ENCODE results near the gene ZP2. TPM values are rescaled to one million over a fixed set of nuclear protein-coding genes. Genes with fewer than 3 reads are reported as not detected.

Gene ZP2
- total and polyA plus RNA-seq, 2 of the 4 experiments (the other 2 are of a cell fraction), result not detected

DNA sequence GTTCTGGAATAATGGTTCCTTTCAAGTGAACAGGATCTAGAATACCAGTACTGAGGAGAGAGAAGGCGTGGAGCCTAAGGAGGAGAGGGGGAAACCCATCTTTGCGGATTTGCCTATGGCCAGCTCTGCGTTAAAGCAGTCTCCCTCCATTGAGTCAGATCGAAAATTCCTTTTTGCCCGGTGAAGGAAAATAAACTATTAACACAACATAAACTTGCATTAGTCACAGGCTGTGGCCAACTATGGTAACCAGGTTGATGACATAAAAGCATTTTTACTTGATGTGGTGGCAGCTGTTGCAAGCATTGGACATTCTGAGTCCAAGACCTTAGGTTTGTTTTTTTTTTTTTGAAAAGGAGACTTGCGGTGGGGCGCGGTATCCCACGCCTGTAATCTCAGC is 44.0 kb downstream of the ZP2 start:
- ChIA-PET POLR2A (ENCODE audit: unreplicated experiment) (interaction anchor here (0.6 kb wide), 1 partner anchor 26 kb away, joined by 3 read pairs; no protein-coding TSS in a partner anchor), CTCF (interaction anchor here (0.7 kb wide), 1 partner anchor 1640 kb away, joined by 3 read pairs; no protein-coding TSS in a partner anchor)
- H4K5ac ChIP-seq (ENCODE audit: low read depth, low read length), result no peak overlapping the region
- peak overlapping the region; percentile 88 for H2BK5ac ChIP-seq (ENCODE audit: low read depth, low read length, poor library complexity, severe bottlenecking)
- peak overlapping the region in 1 of 2 experiments; percentile 70; a peak in 2 of 4 replicates for H4K8ac ChIP-seq (ENCODE audit: low read depth in 2 of 2, low read length in 2 of 2)
- no peaks in the 10 kb centered on the region for H3K9me3 ChIP-seq (ENCODE audit: control insufficient read depth, insufficient read depth, low read length)
- DNase-seq, result peak; percentile 98
- H2BK120ac ChIP-seq (ENCODE audit: low read depth, low read length), result peak overlapping the region; percentile 81
- H2AK5ac ChIP-seq (ENCODE audit: low read depth, low read length), result peak overlapping the region; percentile 62
- peak overlapping the region; percentile 45; the same call in 2 of the 3 replicates for H2BK15ac ChIP-seq (ENCODE audit: low read depth, low read length)
- peaks cover 17% of the 10 kb centered on the region for H4K20me1 ChIP-seq (ENCODE audit: insufficient read depth, low read length)
- H3K56ac ChIP-seq (ENCODE audit: extremely low read depth, insufficient read depth, low read length), result peak overlapping the region; percentile 7; the same call in 1 of the 2 replicates
- H3K4me1 ChIP-seq (ENCODE audit: control insufficient read depth, insufficient read depth, low read length), result peaks cover 14% of the 10 kb centered on the region
- BruUV-seq (replicated peaks), result no TSS peak
- peak overlapping the region; percentile 50 for H3K27ac ChIP-seq (ENCODE audit: insufficient read depth, low read length)
- peak overlapping the region; percentile 65 for H3K4me2 ChIP-seq (ENCODE audit: low read depth, low read length)
- in situ Hi-C loops (cut with MboI; ENCODE audit: low sequenced_read_pairs), result loop anchor here (25.0 kb wide), 1 partner anchor 1170 kb away; no protein-coding TSS in a partner anchor
- TF ChIP-seq MXI1 (IDR thresholded peaks at IDR 0.05; ENCODE audit: borderline replicate concordance, low read depth, low read length) (no peak), SMC3 (IDR thresholded peaks at IDR 0.05; ENCODE audit: low read depth, low read length) (no peak), BHLHE40 (IDR thresholded peaks at IDR 0.05; ENCODE audit: low read depth, low read length) (peak; percentile 22; the same call in 1 of the 2 replicates), MAZ (IDR thresholded peaks at IDR 0.05; ENCODE audit: borderline replicate concordance, low read depth, low read length) (0 out of 2 replicates have a peak, but pooled peaks have one; percentile 23), NFE2L2 (IDR thresholded peaks at IDR 0.05; ENCODE audit: low read depth, low read length) (no peak), FOS (IDR thresholded peaks at IDR 0.05; ENCODE audit: low read depth, low read length) (peak; percentile 91), RCOR1 (IDR thresholded peaks at IDR 0.05; ENCODE audit: insufficient replicate concordance, low read length) (no peak), CEBPB (IDR thresholded peaks at IDR 0.05; ENCODE audit: low read depth, low read length) (peak; percentile 95), MAFK (IDR thresholded peaks at IDR 0.05; ENCODE audit: low read depth, low read length) (no peak)
- TF ChIP-seq, protein P1, sequence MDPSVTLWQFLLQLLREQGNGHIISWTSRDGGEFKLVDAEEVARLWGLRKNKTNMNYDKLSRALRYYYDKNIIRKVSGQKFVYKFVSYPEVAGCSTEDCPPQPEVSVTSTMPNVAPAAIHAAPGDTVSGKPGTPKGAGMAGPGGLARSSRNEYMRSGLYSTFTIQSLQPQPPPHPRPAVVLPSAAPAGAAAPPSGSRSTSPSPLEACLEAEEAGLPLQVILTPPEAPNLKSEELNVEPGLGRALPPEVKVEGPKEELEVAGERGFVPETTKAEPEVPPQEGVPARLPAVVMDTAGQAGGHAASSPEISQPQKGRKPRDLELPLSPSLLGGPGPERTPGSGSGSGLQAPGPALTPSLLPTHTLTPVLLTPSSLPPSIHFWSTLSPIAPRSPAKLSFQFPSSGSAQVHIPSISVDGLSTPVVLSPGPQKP (IDR thresholded peaks at IDR 0.05; ENCODE audit: borderline replicate concordance, low read depth, low read length), result no peak
- TF ChIP-seq, protein P2, sequence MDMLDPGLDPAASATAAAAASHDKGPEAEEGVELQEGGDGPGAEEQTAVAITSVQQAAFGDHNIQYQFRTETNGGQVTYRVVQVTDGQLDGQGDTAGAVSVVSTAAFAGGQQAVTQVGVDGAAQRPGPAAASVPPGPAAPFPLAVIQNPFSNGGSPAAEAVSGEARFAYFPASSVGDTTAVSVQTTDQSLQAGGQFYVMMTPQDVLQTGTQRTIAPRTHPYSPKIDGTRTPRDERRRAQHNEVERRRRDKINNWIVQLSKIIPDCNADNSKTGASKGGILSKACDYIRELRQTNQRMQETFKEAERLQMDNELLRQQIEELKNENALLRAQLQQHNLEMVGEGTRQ (IDR thresholded peaks at IDR 0.05; ENCODE audit: low read depth, low read length), result no peak
- TF ChIP-seq, protein P3, sequence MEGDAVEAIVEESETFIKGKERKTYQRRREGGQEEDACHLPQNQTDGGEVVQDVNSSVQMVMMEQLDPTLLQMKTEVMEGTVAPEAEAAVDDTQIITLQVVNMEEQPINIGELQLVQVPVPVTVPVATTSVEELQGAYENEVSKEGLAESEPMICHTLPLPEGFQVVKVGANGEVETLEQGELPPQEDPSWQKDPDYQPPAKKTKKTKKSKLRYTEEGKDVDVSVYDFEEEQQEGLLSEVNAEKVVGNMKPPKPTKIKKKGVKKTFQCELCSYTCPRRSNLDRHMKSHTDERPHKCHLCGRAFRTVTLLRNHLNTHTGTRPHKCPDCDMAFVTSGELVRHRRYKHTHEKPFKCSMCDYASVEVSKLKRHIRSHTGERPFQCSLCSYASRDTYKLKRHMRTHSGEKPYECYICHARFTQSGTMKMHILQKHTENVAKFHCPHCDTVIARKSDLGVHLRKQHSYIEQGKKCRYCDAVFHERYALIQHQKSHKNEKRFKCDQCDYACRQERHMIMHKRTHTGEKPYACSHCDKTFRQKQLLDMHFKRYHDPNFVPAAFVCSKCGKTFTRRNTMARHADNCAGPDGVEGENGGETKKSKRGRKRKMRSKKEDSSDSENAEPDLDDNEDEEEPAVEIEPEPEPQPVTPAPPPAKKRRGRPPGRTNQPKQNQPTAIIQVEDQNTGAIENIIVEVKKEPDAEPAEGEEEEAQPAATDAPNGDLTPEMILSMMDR (conservative IDR thresholded peaks at IDR 0.05; ENCODE audit: low read depth, low read length), result no peak
- intact Hi-C loops (cut with micrococcal nuclease), result no loop called here
- H3K4ac ChIP-seq (ENCODE audit: low read depth, low read length), result peak overlapping the region; percentile 93
- no peak overlapping the region for H3K4me3 ChIP-seq (ENCODE audit: insufficient read depth, low read depth, low read length)
- H3K18ac ChIP-seq (ENCODE audit: low read depth, low read length), result peak overlapping the region; percentile 70; the same call in 1 of the 2 replicates
- dilution Hi-C loops (cut with HindIII; ENCODE audit: low sequenced_read_pairs, unreplicated experiment), result no loop called here
- no peak overlapping the region for H2AK9ac ChIP-seq (replicated peaks; ENCODE audit: low read depth, low read length, poor library complexity)
- H3K9me1 ChIP-seq (ENCODE audit: insufficient read depth, low read length), result peaks cover 26% of the 10 kb centered on the region
- H4K91ac ChIP-seq (ENCODE audit: insufficient read depth, low read depth, low read length), result peak overlapping the region; percentile 46
- H3K79me1 ChIP-seq (ENCODE audit: low read depth in 1 of 2, low read length in 2 of 2), result peaks cover 6 to 36% of the 10 kb centered on the region in 2 experiments; a peak in 3 of 4 replicates
- H3K23ac ChIP-seq (ENCODE audit: low read depth, low read length), result peak overlapping the region; percentile 83
- H3K27me3 ChIP-seq (ENCODE audit: control insufficient read depth, insufficient read depth, low read length), result no peaks in the 10 kb centered on the region
- no peak overlapping the region for H3K9ac ChIP-seq (ENCODE audit: low read depth, low read length)
- H3K36me3 ChIP-seq (ENCODE audit: control insufficient read depth, insufficient read depth, low read length), result peaks cover 39% of the 10 kb centered on the region
- H3K14ac ChIP-seq (replicated peaks; ENCODE audit: low read depth, low read length), result peak overlapping the region; percentile 54
- H2BK20ac ChIP-seq (ENCODE audit: low read depth, low read length), result peak overlapping the region; percentile 86
- WGBS, 2 experiments (ENCODE audit: extremely low coverage in 2 of 2, insufficient read length in 1 of 2), result no CpG with 5 or more reads among the region's 9 CpGs
- H2AFZ ChIP-seq (replicated peaks; ENCODE audit: low read length, poor library complexity), result peak overlapping the region; percentile 60
- ATAC-seq (ENCODE audit: low read depth), result peak; percentile 88
